RWPE2 (cell line): Measurements from ENCODE around the gene TTN.
A peak's percentile ranks its signal among the peaks of the same experiment; 100 is the strongest.

Experiments used
- ATAC-seq: fragments of 200-7000 bp; cut with Tn5 transposase; 3 replicates; pipeline ENCODE4 v1.9.1; 2021; ENCODE audit warnings: low read depth
- DNase-seq: peaks from one replicate; pipeline ENCODE4 v3.0.0-alpha.2; 2020; ENCODE audit warnings: low spot score
- H3K27ac ChIP-seq: fragments of 450-650 bp; 2 replicates; pipeline ENCODE4 v1.5.1; 2017; ENCODE audit warnings: mild to moderate bottlenecking; ENCODE audit not compliant: poor library complexity, severe bottlenecking
- H3K27me3 ChIP-seq: fragments of 250-450 bp; sonication (Bioruptor Pico); 2 replicates; pipeline ENCODE4 v1.5.1; 2021; ENCODE audit warnings: mild to moderate bottlenecking, moderate library complexity; ENCODE audit not compliant: insufficient read depth, poor library complexity, severe bottlenecking
- H3K36me3 ChIP-seq: fragments of 250-450 bp; sonication (Bioruptor Pico); 2 replicates; pipeline ENCODE4 v1.5.1; 2020; ENCODE audit warnings: low read depth, mild to moderate bottlenecking, moderate library complexity
- H3K4me1 ChIP-seq: fragments of 250-450 bp; sonication (Bioruptor Pico); 2 replicates; pipeline ENCODE4 v1.5.1; 2021; ENCODE audit warnings: mild to moderate bottlenecking, moderate library complexity; ENCODE audit not compliant: insufficient read depth, poor library complexity, severe bottlenecking
- H3K4me3 ChIP-seq: fragments of 250-450 bp; sonication (Bioruptor Pico); 2 replicates; pipeline ENCODE4 v1.5.1; 2021; ENCODE audit warnings: mild to moderate bottlenecking, moderate library complexity; ENCODE audit not compliant: severe bottlenecking
- H3K9me3 ChIP-seq: fragments of 250-450 bp; sonication (Bioruptor Pico); 2 replicates; pipeline ENCODE4 v1.5.1; 2021; ENCODE audit warnings: mild to moderate bottlenecking, moderate library complexity; ENCODE audit not compliant: severe bottlenecking
- TF ChIP-seq, protein P1 (sequence below): fragments of 450-650 bp; IDR thresholded peaks from one replicate; pipeline ENCODE4 v1.5.1; 2017; ENCODE audit warnings: mild to moderate bottlenecking, moderate library complexity; ENCODE audit not compliant: poor library complexity, severe bottlenecking

Gene TTN

DNA sequence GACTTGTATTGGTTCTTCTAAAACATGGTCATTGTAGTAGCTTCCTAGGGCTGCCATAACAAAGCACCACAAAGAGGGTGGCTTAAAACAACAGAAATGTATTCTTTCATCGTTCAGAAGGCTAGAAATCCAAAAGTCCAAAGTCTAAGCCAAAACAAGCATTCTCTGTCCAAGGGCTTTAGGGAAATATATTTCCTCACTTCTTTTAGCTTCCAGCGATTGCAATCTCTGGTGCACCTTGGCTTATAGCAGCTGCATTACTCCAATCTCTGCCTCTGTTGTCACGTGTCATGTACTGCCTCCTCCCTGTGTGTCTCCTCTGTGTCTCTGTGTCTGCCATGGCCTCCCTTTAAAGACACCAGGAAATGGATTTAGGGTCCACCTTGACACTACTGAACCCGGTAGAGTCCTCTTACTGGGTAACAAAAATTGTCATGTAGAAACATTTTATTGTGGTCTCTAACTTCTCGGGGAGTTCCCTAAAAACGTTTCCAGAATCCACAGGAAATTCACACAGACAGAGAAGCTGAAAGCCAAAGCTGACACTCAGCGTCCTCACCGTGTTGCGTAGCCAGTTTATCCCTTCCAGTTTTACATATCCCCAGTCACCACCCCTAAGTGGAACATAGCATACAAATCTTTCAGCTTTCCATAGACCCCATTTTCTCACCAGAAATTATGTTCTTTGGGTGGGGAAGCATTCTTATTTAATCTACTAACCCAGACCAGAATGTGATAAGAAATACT is 20.7 kb upstream of the TTN start:
- Histone ChIP-seq H3K9me3 (no peaks in the 10 kb centered on the region), H3K4me3 (no peak overlapping the region), H3K36me3 (no peaks in the 10 kb centered on the region), H3K4me1 (no peaks in the 10 kb centered on the region), H3K27me3 (no peaks in the 10 kb centered on the region), H3K27ac (no peak overlapping the region)
- DNase-seq, result no peak
- ATAC-seq, result no peak
- TF ChIP-seq, protein P1, sequence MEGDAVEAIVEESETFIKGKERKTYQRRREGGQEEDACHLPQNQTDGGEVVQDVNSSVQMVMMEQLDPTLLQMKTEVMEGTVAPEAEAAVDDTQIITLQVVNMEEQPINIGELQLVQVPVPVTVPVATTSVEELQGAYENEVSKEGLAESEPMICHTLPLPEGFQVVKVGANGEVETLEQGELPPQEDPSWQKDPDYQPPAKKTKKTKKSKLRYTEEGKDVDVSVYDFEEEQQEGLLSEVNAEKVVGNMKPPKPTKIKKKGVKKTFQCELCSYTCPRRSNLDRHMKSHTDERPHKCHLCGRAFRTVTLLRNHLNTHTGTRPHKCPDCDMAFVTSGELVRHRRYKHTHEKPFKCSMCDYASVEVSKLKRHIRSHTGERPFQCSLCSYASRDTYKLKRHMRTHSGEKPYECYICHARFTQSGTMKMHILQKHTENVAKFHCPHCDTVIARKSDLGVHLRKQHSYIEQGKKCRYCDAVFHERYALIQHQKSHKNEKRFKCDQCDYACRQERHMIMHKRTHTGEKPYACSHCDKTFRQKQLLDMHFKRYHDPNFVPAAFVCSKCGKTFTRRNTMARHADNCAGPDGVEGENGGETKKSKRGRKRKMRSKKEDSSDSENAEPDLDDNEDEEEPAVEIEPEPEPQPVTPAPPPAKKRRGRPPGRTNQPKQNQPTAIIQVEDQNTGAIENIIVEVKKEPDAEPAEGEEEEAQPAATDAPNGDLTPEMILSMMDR, result no peak

- H3K9me3 ChIP-seq, result no peaks in the 10 kb centered on the region
- H3K27me3 ChIP-seq, result no peaks in the 10 kb centered on the region
- no peak overlapping the region for H3K27ac ChIP-seq
- no peaks in the 10 kb centered on the region for H3K36me3 ChIP-seq
- no peaks in the 10 kb centered on the region for H3K4me1 ChIP-seq
- TF ChIP-seq, protein P1, result no peak
- DNase-seq, result no peak
- no peak for ATAC-seq
- H3K4me3 ChIP-seq, result no peak overlapping the region
Measured at GRCh38 chr2:178827111-178827510, 19.9 kb upstream of the TTN start.

GRCh38 chr2:178825183-178825582 is 18.0 kb upstream of the TTN start:
- Histone ChIP-seq H3K36me3 (no peaks in the 10 kb centered on the region), H3K27me3 (no peaks in the 10 kb centered on the region), H3K27ac (no peak overlapping the region), H3K9me3 (no peaks in the 10 kb centered on the region), H3K4me3 (no peak overlapping the region), H3K4me1 (no peaks in the 10 kb centered on the region)
- ATAC-seq (peak; percentile 56; the same call in 1 of the 3 replicates), DNase-seq (no peak)
- TF ChIP-seq, protein P1, result no peak

GRCh38 chr2:178824181-178824580 is 17.0 kb upstream of the TTN start:
- H3K36me3 ChIP-seq, result no peaks in the 10 kb centered on the region
- H3K27me3 ChIP-seq, result no peaks in the 10 kb centered on the region
- no peak overlapping the region for H3K4me3 ChIP-seq
- no peaks in the 10 kb centered on the region for H3K9me3 ChIP-seq
- ATAC-seq (no peak), DNase-seq (no peak)
- TF ChIP-seq, protein P1, result no peak
- no peak overlapping the region for H3K27ac ChIP-seq
- H3K4me1 ChIP-seq, result no peaks in the 10 kb centered on the region

DNA sequence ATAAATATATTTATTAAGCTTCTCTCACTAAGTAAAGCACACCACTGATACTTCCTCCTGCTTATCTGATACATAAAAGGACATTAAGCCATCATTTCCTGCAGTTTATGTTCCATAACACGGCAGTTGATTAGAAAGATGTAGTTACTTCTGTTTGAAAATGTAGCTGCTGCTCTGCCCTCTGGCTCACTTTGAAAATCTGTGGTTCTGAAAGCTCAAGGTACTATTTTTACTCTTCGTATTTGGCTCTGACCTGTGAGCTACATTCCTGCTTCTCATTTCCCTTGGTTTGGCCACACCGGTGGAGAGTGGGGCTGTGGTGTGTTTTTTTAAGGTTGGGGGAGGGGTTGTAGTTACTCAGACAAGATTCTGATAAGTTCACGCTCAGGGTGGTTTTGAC is 12.8 kb upstream of the TTN start:
- H3K9me3 ChIP-seq, result no peaks in the 10 kb centered on the region
- ATAC-seq, result no peak
- H3K36me3 ChIP-seq, result no peaks in the 10 kb centered on the region
- H3K27ac ChIP-seq, result no peak overlapping the region
- no peaks in the 10 kb centered on the region for H3K4me1 ChIP-seq
- H3K27me3 ChIP-seq, result no peaks in the 10 kb centered on the region
- DNase-seq, result no peak
- TF ChIP-seq, protein P1, result no peak
- no peak overlapping the region for H3K4me3 ChIP-seq
